Lung (tissue), 12 donors: ENCODE data around the gene KRT222. TPM values are rescaled to one million over a fixed set of nuclear protein-coding genes. Genes with fewer than 3 reads are reported as not detected.

ENCODE experiments used
- ATAC-seq: fragments of 200-7000 bp; cut with Tn5 transposase; one replicate; pipeline ENCODE4 v1.9.1; 2020; ENCODE audit warnings: moderate number of reproducible peaks; ENCODE audit not compliant: insufficient read depth, low FRiP score
- DNase-seq, 3 donors: peaks; one replicate each; pipeline ENCODE4 v3.0.0-alpha.2; 2013 to 2017
- H3K27ac ChIP-seq, 2 donors: one replicate each; pipeline ENCODE4 v1.5.1; 2013; ENCODE audit warnings: mild to moderate bottlenecking in 2 of 2, moderate library complexity in 2 of 2, control low read depth in 1 of 2, inconsistent platforms in 1 of 2, low read depth in 1 of 2, low read length in 1 of 2
- H3K27me3 ChIP-seq, 3 donors: one replicate each; pipeline ENCODE4 v1.5.1; 2013; ENCODE audit warnings: low read length in 2 of 3; ENCODE audit not compliant: control insufficient read depth in 3 of 3, insufficient read depth in 3 of 3
- H3K36me3 ChIP-seq, 4 donors: one replicate each; pipeline ENCODE4 v1.5.1; 2013; ENCODE audit warnings: low read length in 4 of 4, mild to moderate bottlenecking in 1 of 4, moderate library complexity in 1 of 4; ENCODE audit not compliant: control insufficient read depth in 4 of 4, insufficient read depth in 4 of 4
- H3K4me1 ChIP-seq, 5 donors: one replicate each; pipeline ENCODE4 v1.5.1; 2013; ENCODE audit warnings: low read length in 5 of 5, mild to moderate bottlenecking in 2 of 5, moderate library complexity in 1 of 5; ENCODE audit not compliant: control insufficient read depth in 5 of 5, insufficient read depth in 5 of 5
- H3K4me3 ChIP-seq: one replicate; pipeline ENCODE4 v1.5.1; 2013; ENCODE audit warnings: mild to moderate bottlenecking, control low read depth, moderate library complexity
- H3K9ac ChIP-seq, 2 donors: one replicate each; pipeline ENCODE4 v1.5.1; 2013; ENCODE audit warnings: low read length in 2 of 2, control low read depth in 1 of 2; ENCODE audit not compliant: insufficient read depth in 1 of 2
- H3K9me3 ChIP-seq, 4 donors: one replicate each; pipeline ENCODE4 v1.5.1; 2013; ENCODE audit warnings: low read length in 3 of 4, mild to moderate bottlenecking in 1 of 4, moderate library complexity in 1 of 4; ENCODE audit not compliant: control insufficient read depth in 4 of 4, insufficient read depth in 3 of 4
- WGBS, 2 donors: extraction: QIAGEN DNeasy Blood & Tissue Kit; methylation state at CpG; one replicate each; pipeline ENCODE4 v1.1.7; 2013; 5-methylcytosine and 5-hydroxymethylcytosine counted together
- polyA plus RNA-seq, 2 donors: library from polyadenylated mRNA; stranded (reverse); fragments of 200-250 nt; gene quantifications; one replicate each; pipeline ENCODE4 v1.2.1, GENCODE V29; 2013
- total RNA-seq, 2 donors: library from RNA; depleted of rRNA in 1 of 2; stranded (reverse); fragments of >200 nt in 1 of 2; gene quantifications; one replicate each; pipeline ENCODE4 v1.2.1, GENCODE V29; 2014 to 2021
- TF ChIP-seq, protein P1 (sequence below): IDR thresholded peaks from 2 replicates; pipeline ENCODE4 v1.5.1; 2012; ENCODE audit warnings: mild to moderate bottlenecking; ENCODE audit errors: control extremely low read depth, extremely low read depth
- donor health status: control.
- donor health status: control.
- donor health status: Bipolar disorder and iron deficiency.
- donor health status: healthy.
- donor health status: DM: yes; HTN: yes; CAD: no.

Gene KRT222
- total and polyA plus RNA-seq, 4 donors = 0.10 to 0.26 (median 0.18) TPM; not detected in 1

DNA sequence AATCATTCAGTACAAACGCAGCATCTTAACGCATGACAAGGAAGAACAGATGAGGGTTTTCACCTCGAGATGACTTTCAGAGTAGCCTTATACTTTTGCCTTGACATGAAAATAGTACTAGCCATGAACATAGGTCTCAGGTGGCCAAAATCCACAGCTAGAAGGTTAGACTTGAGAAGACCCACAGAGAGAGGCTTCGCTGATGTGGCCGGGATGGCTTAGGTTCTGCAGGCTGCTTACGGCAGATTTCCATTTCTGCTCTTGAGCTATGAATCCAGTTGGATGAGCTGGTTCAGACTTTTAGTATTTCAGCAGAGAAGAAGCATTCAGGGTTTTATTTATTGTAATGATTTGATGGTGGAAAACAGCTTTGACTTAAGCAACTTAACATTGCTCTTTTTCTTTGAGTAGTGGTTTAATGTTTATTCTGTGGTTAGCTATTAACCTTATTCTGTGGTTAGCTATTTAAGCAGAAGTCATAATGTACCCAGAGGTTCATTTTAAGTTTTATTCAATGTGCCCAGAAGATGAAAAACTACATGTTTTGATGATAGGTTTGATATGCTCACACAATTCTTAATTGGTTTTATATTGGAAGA lies 31.0 kb upstream of the KRT222 start:
- Histone ChIP-seq H3K9ac (no peak overlapping the region), H3K36me3 (no peaks in the 10 kb centered on the region), H3K4me3 (no peak overlapping the region), H3K27me3 (no peaks in the 10 kb centered on the region), H3K4me1 (peaks cover 0 to 18% (median 9%) of the 10 kb centered on the region in 5 donors), H3K9me3 (no peaks in the 10 kb centered on the region), H3K27ac (no peak overlapping the region)
- WGBS, 2 donors = 76 to 83% methylated on average over 6 of the region's 6 CpGs
- ATAC-seq (peak; percentile 6), DNase-seq (peak in 1 of 3 donors; percentile 48)
- TF ChIP-seq, protein P1, sequence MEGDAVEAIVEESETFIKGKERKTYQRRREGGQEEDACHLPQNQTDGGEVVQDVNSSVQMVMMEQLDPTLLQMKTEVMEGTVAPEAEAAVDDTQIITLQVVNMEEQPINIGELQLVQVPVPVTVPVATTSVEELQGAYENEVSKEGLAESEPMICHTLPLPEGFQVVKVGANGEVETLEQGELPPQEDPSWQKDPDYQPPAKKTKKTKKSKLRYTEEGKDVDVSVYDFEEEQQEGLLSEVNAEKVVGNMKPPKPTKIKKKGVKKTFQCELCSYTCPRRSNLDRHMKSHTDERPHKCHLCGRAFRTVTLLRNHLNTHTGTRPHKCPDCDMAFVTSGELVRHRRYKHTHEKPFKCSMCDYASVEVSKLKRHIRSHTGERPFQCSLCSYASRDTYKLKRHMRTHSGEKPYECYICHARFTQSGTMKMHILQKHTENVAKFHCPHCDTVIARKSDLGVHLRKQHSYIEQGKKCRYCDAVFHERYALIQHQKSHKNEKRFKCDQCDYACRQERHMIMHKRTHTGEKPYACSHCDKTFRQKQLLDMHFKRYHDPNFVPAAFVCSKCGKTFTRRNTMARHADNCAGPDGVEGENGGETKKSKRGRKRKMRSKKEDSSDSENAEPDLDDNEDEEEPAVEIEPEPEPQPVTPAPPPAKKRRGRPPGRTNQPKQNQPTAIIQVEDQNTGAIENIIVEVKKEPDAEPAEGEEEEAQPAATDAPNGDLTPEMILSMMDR = no peak

DNA sequence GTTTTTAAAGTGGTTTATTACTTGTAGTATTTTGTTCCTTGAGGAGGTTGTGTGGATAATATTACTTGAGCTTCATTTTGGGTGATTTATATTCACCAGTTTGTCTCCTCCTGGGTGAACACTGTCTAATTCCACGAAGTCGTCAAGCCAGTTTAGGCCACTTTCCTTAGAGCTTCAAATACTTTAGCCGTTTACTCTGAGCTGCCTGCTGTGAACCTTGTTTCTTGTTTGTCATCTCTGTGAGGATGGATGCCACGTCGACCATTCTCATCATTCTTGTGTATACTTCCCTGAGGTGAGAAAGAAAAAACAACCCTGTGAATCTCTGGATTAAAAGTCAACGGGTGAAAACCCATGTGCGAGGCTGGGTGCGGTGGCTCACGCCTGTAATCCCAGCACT lies 29.6 kb upstream of the KRT222 start:
- H3K9ac ChIP-seq = no peak overlapping the region
- no peak overlapping the region for H3K4me3 ChIP-seq
- peak in 1 of 3 donors; percentile 25 for DNase-seq
- 76 to 86% methylated on average over 9 of the region's 9 CpGs for WGBS, 2 donors
- no peaks in the 10 kb centered on the region for H3K9me3 ChIP-seq
- peaks cover 0 to 15% (median 4%) of the 10 kb centered on the region in 5 donors for H3K4me1 ChIP-seq
- no peak for ATAC-seq
- no peaks in the 10 kb centered on the region for H3K36me3 ChIP-seq
- H3K27ac ChIP-seq = no peak overlapping the region
- H3K27me3 ChIP-seq = no peaks in the 10 kb centered on the region
- TF ChIP-seq, protein P1 = no peak

DNA sequence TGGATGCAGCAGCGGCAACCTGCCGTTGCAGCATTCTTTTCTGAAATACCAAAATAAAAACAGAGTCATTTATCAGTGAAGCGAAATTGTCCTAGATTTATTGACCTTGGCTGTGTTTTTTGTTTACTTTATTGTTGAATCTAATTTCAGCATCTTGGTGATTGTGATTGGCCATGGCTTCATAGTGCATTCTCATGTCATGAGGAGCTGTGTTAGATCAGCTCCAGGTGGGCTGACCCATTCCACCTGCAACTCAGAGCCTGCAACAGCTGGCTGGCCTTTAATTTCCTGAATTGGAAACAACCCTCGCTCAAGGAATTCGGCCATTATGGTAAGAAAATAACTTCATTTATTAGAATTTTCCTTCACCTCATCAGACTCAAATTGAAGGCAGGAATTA lies 22.1 kb upstream of the KRT222 start:
- DNase-seq (no peak), ATAC-seq (no peak)
- no peaks in the 10 kb centered on the region for H3K36me3 ChIP-seq
- no peak overlapping the region for H3K4me3 ChIP-seq
- no peaks in the 10 kb centered on the region for H3K9me3 ChIP-seq
- TF ChIP-seq, protein P1 = no peak
- no peak overlapping the region for H3K9ac ChIP-seq
- 88 to 90% methylated on average over 5 of the region's 5 CpGs for WGBS, 2 donors
- no peaks in the 10 kb centered on the region for H3K4me1 ChIP-seq
- H3K27ac ChIP-seq = no peak overlapping the region
- no peaks in the 10 kb centered on the region for H3K27me3 ChIP-seq

DNA sequence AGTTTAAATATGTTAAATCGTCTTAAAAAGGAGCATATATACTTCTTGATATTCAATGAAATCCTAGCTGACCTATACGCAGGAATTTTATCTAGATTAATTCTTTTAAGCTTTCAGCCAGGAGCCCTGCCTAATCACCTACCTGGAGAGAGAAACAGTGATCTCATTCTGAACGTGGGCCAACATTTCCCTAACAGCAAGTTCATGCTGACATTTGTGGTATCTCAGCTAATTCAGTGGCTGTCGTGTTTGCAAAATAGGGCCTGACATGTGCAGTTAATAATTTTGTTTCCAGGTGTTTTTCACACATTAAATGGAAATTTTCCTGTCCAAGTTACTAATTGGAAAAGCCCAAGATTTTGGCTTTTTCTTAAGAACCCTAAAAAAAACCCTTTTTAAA lies 21.2 kb upstream of the KRT222 start:
- TF ChIP-seq, protein P1 = no peak
- no peak overlapping the region for H3K4me3 ChIP-seq
- H3K9me3 ChIP-seq = no peaks in the 10 kb centered on the region
- H3K9ac ChIP-seq = no peak overlapping the region
- ATAC-seq (no peak), DNase-seq (peak in 1 of 3 donors; percentile 54)
- H3K4me1 ChIP-seq = no peaks in the 10 kb centered on the region
- 61 to 77% methylated on average over 4 of the region's 4 CpGs for WGBS, 2 donors
- H3K36me3 ChIP-seq = no peaks in the 10 kb centered on the region
- peaks cover 0 to 2% (median 0%) of the 10 kb centered on the region in 3 donors for H3K27me3 ChIP-seq
- no peak overlapping the region for H3K27ac ChIP-seq
